Activated naive CD4-positive, alpha-beta T cell treated with anti-CD3 and anti-CD28 coated beads for 36 hours (primary cell): Measurements from ENCODE around the gene OR5D18. TPM values are rescaled to one million over a fixed set of nuclear protein-coding genes. Genes with fewer than 3 reads are reported as not detected.

Experiments used
- CTCF ChIA-PET: fragments of 350-600 bp; sonication (Branson Sonifier 250); formaldehyde crosslinking; loops from one replicate; lab custom pipeline; 2021; ENCODE audit warnings: antibody characterized with exemption; lab: Charles Lee
- DNase-seq: peaks from one replicate; pipeline ENCODE4 v3.0.0-alpha.2; 2020
- H3K27ac Mint-ChIP-seq: one replicate; pipeline ENCODE4 v1.8.0; 2021; ENCODE audit warnings: mild to moderate bottlenecking, mixed read lengths
- H3K27me3 Mint-ChIP-seq: one replicate; pipeline ENCODE4 v1.8.0; 2021; ENCODE audit warnings: low read depth, mixed read lengths
- H3K36me3 Mint-ChIP-seq: one replicate; pipeline ENCODE4 v1.8.0; 2021; ENCODE audit warnings: low read depth, mixed read lengths
- H3K4me1 Mint-ChIP-seq: one replicate; pipeline ENCODE4 v1.8.0; 2021; ENCODE audit warnings: low read depth, mixed read lengths
- H3K4me3 Mint-ChIP-seq: one replicate; pipeline ENCODE4 v1.8.0; 2021; ENCODE audit warnings: mild to moderate bottlenecking, moderate library complexity, mixed read lengths
- H3K9me3 Mint-ChIP-seq: one replicate; pipeline ENCODE4 v1.8.0; 2021; ENCODE audit warnings: mixed read lengths
- intact Hi-C: fragments of 100-400 bp; cut with micrococcal nuclease; formaldehyde crosslinking; loops from one replicate; pipeline ENCODE4 v1.15.1; 2023
- total RNA-seq, 2 experiments: library from RNA; stranded (reverse); gene quantifications; one replicate each; pipeline ENCODE4 v1.2.3, GENCODE V29; 2021

The OR5D18 gene
- not detected for total RNA-seq

DNA sequence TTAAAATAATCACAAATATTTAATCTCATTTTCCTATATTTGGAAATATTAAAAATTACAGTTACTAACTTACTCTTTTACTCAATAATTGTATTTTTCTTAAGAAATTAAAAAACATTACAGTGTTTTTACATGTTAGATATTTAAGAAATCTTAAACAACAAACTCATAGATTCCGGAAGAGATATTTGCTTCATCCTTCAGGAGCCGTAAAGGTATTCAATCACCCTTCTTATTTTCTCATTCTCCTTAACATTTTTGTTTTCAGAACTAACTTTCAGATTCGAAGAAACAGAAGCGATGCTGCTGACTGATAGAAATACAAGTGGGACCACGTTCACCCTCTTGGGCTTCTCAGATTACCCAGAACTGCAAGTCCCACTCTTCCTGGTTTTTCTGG is at the start of gene OR5D18:
Gene OR5D18, plus strand, starts transcription at position 301 of the 400 bp plus-strand sequence. Its CDS starts 0 bp downstream, at position 301.
- CTCF ChIA-PET: no interaction called here
- Mint-ChIP-seq H3K27ac (no peak within 1 kb of the TSS), H3K36me3 (no peaks in the 10 kb centered on the region), H3K4me3 (no peak within 1 kb of the TSS), H3K9me3 (peaks cover 12% of the 10 kb centered on the region), H3K27me3 (no peaks in the 10 kb centered on the region), H3K4me1 (no peaks in the 10 kb centered on the region)
- intact Hi-C loops: no loop called here
- DNase-seq: no peak

GRCh38 chr11:55773138-55773537 is 46.3 kb upstream of the OR5D18 start, which contains the start of gene OR5D13:
Gene OR5D13 (plus strand): TSS chr11:55773438. CDS start chr11:55773438, 0 bp downstream.
- H3K4me3 Mint-ChIP-seq: no peak within 1 kb of the TSS
- no peaks in the 10 kb centered on the region for H3K4me1 Mint-ChIP-seq
- no peak for DNase-seq
- peaks cover 14% of the 10 kb centered on the region for H3K9me3 Mint-ChIP-seq
- intact Hi-C loops: no loop called here
- H3K27ac Mint-ChIP-seq: no peak within 1 kb of the TSS
- no peaks in the 10 kb centered on the region for H3K27me3 Mint-ChIP-seq
- CTCF ChIA-PET: no interaction called here
- no peaks in the 10 kb centered on the region for H3K36me3 Mint-ChIP-seq

DNA sequence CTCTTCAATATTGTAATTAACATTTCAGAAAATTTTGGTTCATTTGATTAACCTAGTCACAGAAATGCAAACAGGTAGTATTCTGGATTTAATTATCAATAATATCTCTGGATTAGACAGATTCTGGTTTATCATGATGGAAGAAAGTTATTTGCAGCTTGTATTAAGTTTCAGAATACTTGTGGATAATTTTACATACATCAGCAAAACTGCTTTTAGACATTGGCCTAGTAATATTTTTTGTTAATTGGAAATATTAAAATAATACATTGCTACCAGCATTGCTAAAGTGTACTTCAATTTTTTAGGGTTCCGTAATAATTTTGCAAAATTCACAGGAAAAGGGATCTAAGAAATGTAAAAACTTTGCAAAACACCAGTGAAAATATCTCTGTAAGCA is 27.8 kb upstream of the OR5D18 start:
- Mint-ChIP-seq H3K4me1 (no peaks in the 10 kb centered on the region), H3K36me3 (no peaks in the 10 kb centered on the region), H3K9me3 (peaks cover 10% of the 10 kb centered on the region), H3K4me3 (no peak overlapping the region), H3K27me3 (no peaks in the 10 kb centered on the region), H3K27ac (no peak overlapping the region)
- DNase-seq: no peak
- CTCF ChIA-PET: no interaction called here
- intact Hi-C loops: no loop called here

GRCh38 chr11:55793321-55793720 is 26.1 kb upstream of the OR5D18 start:
- no peaks in the 10 kb centered on the region for H3K27me3 Mint-ChIP-seq
- no peak for DNase-seq
- H3K4me1 Mint-ChIP-seq: no peaks in the 10 kb centered on the region
- H3K4me3 Mint-ChIP-seq: no peak overlapping the region
- no peaks in the 10 kb centered on the region for H3K36me3 Mint-ChIP-seq
- intact Hi-C loops: no loop called here
- peaks cover 10% of the 10 kb centered on the region for H3K9me3 Mint-ChIP-seq
- H3K27ac Mint-ChIP-seq: no peak overlapping the region
- CTCF ChIA-PET: no interaction called here

GRCh38 chr11:55795256-55795655 is 24.2 kb upstream of the OR5D18 start, which contains the start of gene OR5D14:
Gene OR5D14 (plus strand): TSS chr11:55795556. CDS start chr11:55795556, 0 bp downstream.
- intact Hi-C loops: no loop called here
- Mint-ChIP-seq H3K9me3 (peaks cover 11% of the 10 kb centered on the region), H3K27me3 (no peaks in the 10 kb centered on the region), H3K4me1 (no peaks in the 10 kb centered on the region), H3K4me3 (no peak within 1 kb of the TSS), H3K27ac (no peak within 1 kb of the TSS), H3K36me3 (no peaks in the 10 kb centered on the region)
- DNase-seq: no peak
- CTCF ChIA-PET: no interaction called here

DNA sequence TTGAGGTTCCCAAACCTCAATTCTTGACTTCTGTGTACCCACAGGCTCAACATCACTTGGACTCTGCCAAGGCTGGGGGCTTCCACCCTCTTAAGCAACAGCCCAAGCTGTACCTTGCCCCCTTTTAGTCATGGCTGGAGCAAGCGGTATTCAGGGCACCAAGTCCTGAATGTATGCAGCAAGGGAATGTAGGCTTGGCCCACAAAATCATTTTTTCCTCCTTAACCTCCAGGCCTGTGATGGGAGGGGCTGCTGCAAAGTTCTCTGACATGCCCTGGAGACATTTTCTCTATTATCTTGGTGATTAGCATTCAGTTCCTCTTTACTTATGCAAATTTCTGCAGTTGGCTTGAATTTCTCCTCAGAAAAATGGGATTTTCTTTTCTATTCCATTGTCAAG is 13.2 kb upstream of the OR5D18 start:
- CTCF ChIA-PET: no interaction called here
- Mint-ChIP-seq H3K27ac (no peak overlapping the region), H3K9me3 (peaks cover 26% of the 10 kb centered on the region), H3K36me3 (no peaks in the 10 kb centered on the region), H3K4me1 (no peaks in the 10 kb centered on the region), H3K4me3 (no peak overlapping the region), H3K27me3 (no peaks in the 10 kb centered on the region)
- intact Hi-C loops: no loop called here
- no peak for DNase-seq

- H3K4me1 Mint-ChIP-seq: no peaks in the 10 kb centered on the region
- peaks cover 16% of the 10 kb centered on the region for H3K9me3 Mint-ChIP-seq
- no peak for DNase-seq
- H3K27ac Mint-ChIP-seq: no peak within 1 kb of the TSS
- H3K4me3 Mint-ChIP-seq: no peak within 1 kb of the TSS
- H3K27me3 Mint-ChIP-seq: no peaks in the 10 kb centered on the region
- intact Hi-C loops: no loop called here
- CTCF ChIA-PET: no interaction called here
- H3K36me3 Mint-ChIP-seq: no peaks in the 10 kb centered on the region
Observed at GRCh38 chr11:55811067-55811466, 8.4 kb upstream of the OR5D18 start, which contains the start of gene OR5L1. Gene OR5L1 (plus strand): TSS chr11:55811367. CDS start chr11:55811467, 100 bp downstream.

DNA sequence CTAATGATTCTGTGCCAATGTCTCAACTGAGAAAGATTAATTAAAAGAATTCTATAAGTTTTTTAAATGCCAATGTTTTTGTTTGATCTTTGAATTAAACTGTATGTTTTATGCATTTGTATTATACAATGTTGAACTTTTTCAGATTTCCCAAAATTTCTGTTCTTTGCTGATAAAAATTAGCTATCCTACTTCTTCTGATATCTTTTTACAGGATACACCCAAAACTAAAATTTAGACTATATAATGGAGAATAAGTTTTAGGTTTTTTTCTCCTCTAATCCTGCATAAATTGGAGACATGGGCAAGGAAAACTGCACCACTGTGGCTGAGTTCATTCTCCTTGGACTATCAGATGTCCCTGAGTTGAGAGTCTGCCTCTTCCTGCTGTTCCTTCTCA is 7.5 kb downstream of the OR5D18 start, which contains the start of gene OR5L2:
Gene OR5L2, plus strand, starts transcription at position 301 of the 400 bp plus-strand sequence. Its CDS starts 0 bp downstream, at position 301.
- H3K27ac Mint-ChIP-seq: no peak within 1 kb of the TSS
- intact Hi-C loops: no loop called here
- no peak for DNase-seq
- H3K9me3 Mint-ChIP-seq: peaks cover 8% of the 10 kb centered on the region
- no peaks in the 10 kb centered on the region for H3K27me3 Mint-ChIP-seq
- CTCF ChIA-PET: no interaction called here
- H3K4me1 Mint-ChIP-seq: no peaks in the 10 kb centered on the region
- H3K36me3 Mint-ChIP-seq: no peaks in the 10 kb centered on the region
- H3K4me3 Mint-ChIP-seq: no peak within 1 kb of the TSS

DNA sequence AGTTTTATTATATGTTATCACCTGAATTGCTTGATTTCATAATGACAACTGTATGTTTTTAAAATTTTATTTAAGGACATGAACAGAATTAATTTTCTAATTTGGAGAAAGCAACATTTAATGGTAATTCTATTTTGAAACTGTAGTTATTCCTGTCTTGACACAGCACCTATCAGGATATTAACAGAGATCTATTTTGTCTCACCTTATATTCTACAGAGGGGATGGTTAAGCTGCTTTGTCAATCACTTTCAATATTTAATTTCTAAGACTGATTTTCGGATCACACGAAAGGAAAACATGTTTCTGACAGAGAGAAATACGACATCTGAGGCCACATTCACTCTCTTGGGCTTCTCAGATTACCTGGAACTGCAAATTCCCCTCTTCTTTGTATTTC is 19.0 kb downstream of the OR5D18 start, which contains the start of gene OR5D16:
Gene OR5D16, plus strand, starts transcription at position 301 of the 400 bp plus-strand sequence. Its CDS starts 0 bp downstream, at position 301.
- no peaks in the 10 kb centered on the region for H3K27me3 Mint-ChIP-seq
- H3K27ac Mint-ChIP-seq: no peak within 1 kb of the TSS
- CTCF ChIA-PET: no interaction called here
- intact Hi-C loops: no loop called here
- no peaks in the 10 kb centered on the region for H3K36me3 Mint-ChIP-seq
- H3K4me1 Mint-ChIP-seq: no peaks in the 10 kb centered on the region
- no peak for DNase-seq
- H3K9me3 Mint-ChIP-seq: peaks cover 14% of the 10 kb centered on the region
- H3K4me3 Mint-ChIP-seq: no peak within 1 kb of the TSS

DNA sequence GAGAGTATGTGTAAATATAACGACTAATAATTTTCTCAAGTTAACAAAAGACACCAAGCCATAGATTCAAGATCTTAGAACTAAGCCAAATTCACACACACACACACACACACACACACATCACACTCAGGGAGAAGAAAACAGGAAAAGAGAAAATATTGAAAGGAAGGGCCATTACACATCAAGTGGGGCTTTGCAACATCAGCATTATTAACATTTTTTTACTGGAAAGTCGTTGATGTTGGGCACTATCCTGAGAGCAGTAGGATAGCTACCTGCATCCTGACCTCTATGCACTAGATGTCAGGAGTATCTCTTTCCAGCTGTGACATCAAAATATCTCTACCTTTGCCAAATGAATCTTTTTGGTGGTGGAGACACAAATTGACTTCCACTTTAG is 28.0 kb downstream of the OR5D18 start:
- Mint-ChIP-seq H3K4me3 (no peak overlapping the region), H3K4me1 (no peaks in the 10 kb centered on the region), H3K27ac (no peak overlapping the region), H3K27me3 (no peaks in the 10 kb centered on the region), H3K36me3 (no peaks in the 10 kb centered on the region), H3K9me3 (peaks cover 2% of the 10 kb centered on the region)
- DNase-seq: no peak
- intact Hi-C loops: no loop called here
- CTCF ChIA-PET: no interaction called here

GRCh38 chr11:55849037-55849436 is 29.6 kb downstream of the OR5D18 start:
- CTCF ChIA-PET: no interaction called here

GRCh38 chr11:55852141-55852540 is 32.7 kb downstream of the OR5D18 start:
- Mint-ChIP-seq H3K27ac (no peak overlapping the region), H3K36me3 (no peaks in the 10 kb centered on the region), H3K27me3 (no peaks in the 10 kb centered on the region), H3K4me1 (no peaks in the 10 kb centered on the region), H3K4me3 (no peak overlapping the region), H3K9me3 (peaks cover 8% of the 10 kb centered on the region)
- intact Hi-C loops: no loop called here
- CTCF ChIA-PET: no interaction called here
- DNase-seq: no peak

More at GRCh38 chr11:55849037-55849436, 29.6 kb downstream of the OR5D18 start:
- intact Hi-C loops: no loop called here
- Mint-ChIP-seq H3K27ac (no peak overlapping the region), H3K9me3 (peaks cover 4% of the 10 kb centered on the region), H3K4me1 (no peaks in the 10 kb centered on the region), H3K4me3 (no peak overlapping the region), H3K27me3 (no peaks in the 10 kb centered on the region), H3K36me3 (no peaks in the 10 kb centered on the region)
- no peak for DNase-seq

DNA sequence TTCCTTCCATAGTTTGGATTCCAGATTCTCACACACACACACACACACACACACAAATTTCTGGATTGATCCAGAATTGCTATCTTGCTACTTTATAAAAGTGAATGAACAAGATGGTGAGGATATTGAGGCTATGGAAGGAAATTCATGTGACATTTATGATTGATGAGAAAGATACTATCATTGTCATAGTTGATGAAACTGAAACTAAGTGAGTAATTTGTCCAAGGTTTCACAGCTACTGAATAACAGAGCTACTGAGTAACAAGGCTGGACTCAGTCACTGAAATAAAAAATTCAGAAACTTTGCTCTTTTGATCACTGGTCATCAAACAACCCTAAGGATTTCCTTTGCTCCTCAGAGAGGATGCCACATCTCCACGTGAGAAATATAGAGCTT is 35.3 kb downstream of the OR5D18 start:
- no peak overlapping the region for H3K27ac Mint-ChIP-seq
- DNase-seq: no peak
- no peaks in the 10 kb centered on the region for H3K36me3 Mint-ChIP-seq
- no peaks in the 10 kb centered on the region for H3K4me1 Mint-ChIP-seq
- H3K27me3 Mint-ChIP-seq: no peaks in the 10 kb centered on the region
- CTCF ChIA-PET: no interaction called here
- H3K9me3 Mint-ChIP-seq: peaks cover 9% of the 10 kb centered on the region
- no peak overlapping the region for H3K4me3 Mint-ChIP-seq
- intact Hi-C loops: no loop called here
